ENCODE measurements around the gene RAPGEF1.

- TF ChIP-seq, protein P1, sequence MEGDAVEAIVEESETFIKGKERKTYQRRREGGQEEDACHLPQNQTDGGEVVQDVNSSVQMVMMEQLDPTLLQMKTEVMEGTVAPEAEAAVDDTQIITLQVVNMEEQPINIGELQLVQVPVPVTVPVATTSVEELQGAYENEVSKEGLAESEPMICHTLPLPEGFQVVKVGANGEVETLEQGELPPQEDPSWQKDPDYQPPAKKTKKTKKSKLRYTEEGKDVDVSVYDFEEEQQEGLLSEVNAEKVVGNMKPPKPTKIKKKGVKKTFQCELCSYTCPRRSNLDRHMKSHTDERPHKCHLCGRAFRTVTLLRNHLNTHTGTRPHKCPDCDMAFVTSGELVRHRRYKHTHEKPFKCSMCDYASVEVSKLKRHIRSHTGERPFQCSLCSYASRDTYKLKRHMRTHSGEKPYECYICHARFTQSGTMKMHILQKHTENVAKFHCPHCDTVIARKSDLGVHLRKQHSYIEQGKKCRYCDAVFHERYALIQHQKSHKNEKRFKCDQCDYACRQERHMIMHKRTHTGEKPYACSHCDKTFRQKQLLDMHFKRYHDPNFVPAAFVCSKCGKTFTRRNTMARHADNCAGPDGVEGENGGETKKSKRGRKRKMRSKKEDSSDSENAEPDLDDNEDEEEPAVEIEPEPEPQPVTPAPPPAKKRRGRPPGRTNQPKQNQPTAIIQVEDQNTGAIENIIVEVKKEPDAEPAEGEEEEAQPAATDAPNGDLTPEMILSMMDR (IDR thresholded peaks at IDR 0.05) = no peak
- TF ChIP-seq POLR2A (IDR thresholded peaks at IDR 0.05) (no peak), EP300 (IDR thresholded peaks at IDR 0.05) (no peak)
These were observed 63.4 kb downstream of the RAPGEF1 start for GRCh38 chr9:131676431-131676972.

All from ovary (tissue), 3 donors.